ENCODE measurements around the gene GCDH.

The GCDH gene

DNA sequence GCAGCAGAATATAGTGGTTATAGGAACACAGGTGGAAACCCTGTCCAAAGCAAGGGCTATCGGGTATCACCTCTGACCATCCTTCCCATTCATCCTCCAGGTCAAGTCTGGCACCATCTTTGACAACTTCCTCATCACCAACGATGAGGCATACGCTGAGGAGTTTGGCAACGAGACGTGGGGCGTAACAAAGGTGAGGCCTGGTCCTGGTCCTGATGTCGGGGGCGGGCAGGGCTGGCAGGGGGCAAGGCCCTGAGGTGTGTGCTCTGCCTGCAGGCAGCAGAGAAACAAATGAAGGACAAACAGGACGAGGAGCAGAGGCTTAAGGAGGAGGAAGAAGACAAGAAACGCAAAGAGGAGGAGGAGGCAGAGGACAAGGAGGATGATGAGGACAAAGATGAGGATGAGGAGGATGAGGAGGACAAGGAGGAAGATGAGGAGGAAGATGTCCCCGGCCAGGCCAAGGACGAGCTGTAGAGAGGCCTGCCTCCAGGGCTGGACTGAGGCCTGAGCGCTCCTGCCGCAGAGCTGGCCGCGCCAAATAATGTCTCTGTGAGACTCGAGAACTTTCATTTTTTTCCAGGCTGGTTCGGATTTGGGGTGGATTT, 52.6 kb downstream of the GCDH start:
- no peak for DNase-seq

DNA sequence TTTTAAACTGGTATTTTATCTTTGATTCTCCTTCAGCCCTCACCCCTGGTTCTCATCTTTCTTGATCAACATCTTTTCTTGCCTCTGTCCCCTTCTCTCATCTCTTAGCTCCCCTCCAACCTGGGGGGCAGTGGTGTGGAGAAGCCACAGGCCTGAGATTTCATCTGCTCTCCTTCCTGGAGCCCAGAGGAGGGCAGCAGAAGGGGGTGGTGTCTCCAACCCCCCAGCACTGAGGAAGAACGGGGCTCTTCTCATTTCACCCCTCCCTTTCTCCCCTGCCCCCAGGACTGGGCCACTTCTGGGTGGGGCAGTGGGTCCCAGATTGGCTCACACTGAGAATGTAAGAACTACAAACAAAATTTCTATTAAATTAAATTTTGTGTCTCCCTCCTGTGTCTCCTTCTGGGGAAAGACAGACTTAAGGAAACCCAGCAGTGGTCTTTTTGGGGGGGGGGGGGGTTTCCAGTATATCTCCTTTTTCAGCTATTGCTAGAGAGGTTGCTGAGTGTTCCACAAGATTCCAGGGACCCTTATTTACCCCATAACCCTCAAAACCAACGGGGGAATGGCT, 53.2 kb downstream of the GCDH start:
- no peak for DNase-seq

DNA sequence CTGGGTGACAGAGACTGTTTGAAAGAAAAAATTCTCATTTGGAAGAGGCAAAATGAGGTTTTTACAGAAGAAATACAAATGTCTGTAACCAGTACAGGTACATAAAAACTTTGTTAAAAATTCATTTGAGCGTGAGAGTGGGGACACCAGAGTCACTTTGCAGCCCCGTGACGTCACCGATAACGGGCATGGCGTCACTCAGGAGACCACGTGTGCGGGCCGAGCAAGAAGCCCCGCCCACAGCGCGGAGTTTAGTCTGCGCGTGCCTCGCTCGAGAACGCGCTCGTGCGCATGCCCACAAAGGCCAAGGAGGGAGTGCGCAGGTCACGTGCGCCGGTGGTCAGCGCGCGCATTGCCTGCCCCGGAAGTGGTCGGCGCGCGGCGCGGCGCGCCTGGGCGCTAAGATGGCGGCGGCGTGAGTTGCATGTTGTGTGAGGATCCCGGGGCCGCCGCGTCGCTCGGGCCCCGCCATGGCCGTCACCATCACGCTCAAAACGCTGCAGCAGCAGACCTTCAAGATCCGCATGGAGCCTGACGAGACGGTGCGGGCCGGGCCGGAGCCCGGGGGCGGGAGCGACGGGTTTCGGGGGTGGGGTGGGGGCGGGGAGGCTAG, 54.6 kb downstream of the GCDH start, which contains the start of gene RAD23A:
RAD23A (plus strand) TSS at position 384 of the 613 bp plus-strand sequence; CDS start at position 471, 87 bp downstream.
- peak; percentile 98 to 99 for DNase-seq

DNA sequence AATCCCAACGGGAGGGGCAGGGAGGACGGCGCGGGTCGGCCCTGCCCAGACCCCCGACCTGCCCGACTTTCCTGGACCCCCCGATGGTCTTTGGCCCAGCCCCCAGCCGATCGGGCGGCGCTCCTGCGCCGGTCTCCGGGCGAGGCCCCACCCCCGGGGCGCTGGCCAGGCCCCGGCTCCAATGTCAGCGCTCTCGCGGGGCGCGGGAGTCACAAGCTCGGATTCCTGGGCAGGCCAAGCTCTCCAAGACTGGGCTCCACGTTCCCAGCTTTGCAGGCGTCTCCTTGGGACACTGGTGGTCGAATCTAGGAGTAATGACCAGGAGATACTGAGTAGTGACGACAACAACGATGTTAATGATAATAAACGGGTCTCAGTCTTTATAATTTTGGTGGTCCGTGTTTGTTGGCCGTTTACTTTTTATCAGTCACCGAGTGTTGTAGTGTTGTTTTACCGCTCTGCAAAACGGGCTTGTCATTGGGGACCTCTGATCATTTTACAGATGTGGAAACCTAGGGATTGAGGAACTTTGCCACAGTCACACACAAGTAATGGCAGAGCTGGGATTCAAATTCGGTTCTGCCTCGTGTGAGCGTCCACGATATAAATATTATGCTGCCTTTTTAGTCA, 55.2 kb downstream of the GCDH start:
- DNase-seq: peak; percentile 51 to 53

DNA sequence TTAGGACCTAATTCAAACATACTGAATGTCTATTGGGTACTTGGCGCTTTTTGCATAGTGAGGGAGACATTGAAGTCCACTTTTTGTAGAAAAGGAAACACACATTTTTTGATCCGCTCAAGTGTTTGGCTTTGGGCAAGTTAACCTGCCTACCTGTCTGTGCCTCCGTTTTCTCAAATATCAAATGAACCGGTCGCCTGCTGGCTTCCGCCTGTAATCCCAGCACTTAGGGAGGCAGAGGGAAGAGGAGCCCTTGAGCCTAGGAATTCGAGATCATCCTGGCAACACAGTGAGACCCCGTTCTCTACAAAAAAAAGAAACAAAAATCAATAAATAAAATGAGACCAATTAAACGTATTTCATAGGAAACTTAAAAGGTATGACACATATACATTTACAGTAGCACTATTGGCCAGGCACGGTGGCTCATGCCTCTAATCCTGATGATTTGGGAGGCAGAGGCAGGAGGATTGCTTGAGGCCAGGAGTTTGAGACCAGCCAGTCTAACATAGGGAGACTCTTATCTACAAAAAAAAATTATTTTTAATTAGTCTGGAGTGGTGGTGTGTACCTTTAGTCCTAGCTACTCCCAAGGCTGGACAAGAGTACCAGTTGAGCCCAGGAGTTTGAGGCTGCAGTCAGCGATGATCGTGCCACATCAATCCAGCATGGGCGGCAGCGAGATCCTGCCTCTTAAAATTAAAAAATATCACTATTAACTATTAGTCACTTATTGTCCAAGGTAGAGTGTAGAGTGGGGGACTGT, 56.0 kb downstream of the GCDH start:
- DNase-seq: no peak

DNA sequence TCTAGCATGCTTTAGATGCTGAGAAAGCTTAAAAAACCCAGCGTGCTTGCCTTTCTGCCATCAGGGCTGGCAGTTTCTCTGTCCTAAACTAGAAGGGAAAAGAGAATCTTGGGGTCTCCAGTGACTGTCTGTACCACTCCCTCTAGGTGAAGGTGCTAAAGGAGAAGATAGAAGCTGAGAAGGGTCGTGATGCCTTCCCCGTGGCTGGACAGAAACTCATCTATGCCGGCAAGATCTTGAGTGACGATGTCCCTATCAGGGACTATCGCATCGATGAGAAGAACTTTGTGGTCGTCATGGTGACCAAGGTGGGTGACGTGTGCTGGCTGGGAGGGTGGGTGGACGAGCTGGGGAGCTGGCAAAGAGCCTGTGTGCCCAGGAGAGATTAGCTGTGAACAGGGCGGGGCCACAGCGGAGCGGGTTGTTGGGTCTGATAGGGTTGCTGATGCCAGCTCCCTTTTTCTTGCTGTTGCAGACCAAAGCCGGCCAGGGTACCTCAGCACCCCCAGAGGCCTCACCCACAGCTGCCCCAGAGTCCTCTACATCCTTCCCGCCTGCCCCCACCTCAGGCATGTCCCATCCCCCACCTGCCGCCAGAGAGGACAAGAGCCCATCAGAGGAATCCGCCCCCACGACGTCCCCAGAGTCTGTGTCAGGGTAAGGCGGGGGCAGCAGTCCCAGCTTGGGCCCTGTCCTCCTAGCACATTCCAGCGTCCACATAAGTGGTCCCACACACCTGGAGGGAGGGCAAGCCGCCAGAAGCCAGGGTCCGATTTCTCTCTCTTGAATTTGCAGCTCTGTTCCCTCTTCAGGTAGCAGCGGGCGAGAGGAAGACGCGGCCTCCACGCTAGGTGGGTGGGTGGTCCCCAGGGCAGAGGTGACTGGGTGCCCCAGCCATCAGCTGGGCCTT, 57.0 kb downstream of the GCDH start:
- no peak for DNase-seq

DNA sequence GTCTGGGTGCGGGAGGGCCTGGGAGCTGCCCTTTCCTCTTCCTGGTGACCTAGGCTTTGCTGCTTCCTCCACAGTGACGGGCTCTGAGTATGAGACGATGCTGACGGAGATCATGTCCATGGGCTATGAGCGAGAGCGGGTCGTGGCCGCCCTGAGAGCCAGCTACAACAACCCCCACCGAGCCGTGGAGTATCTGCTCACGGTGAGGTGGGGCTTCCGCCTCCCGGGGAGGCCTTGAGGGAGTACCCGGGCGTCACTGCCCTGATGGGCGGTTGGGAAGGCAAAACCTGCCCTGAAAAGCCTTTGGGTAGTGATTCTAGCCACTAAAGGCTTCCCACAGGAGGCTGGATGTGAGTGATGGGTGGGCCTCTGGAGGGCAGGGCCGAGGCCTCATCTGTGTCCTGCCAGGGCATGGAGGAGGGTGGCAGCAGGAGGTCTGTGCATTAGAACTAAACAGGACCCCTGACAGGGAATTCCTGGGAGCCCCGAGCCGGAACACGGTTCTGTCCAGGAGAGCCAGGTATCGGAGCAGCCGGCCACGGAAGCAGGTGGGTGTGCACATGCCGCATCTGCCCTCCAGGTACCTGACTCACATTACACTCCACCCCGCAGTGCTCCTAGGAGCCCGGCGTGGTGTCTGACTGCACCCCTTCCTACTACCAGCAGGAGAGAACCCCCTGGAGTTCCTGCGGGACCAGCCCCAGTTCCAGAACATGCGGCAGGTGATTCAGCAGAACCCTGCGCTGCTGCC, 57.8 kb downstream of the GCDH start:
- no peak for DNase-seq

Measured in CD4-positive, alpha-beta T cell treated with Interleukin-1 beta for 1 hour (primary cell).